HEK293T (cell line): ENCODE data around the gene LGALS14.

Experiments used
- ARNT ChIP-seq: fragments of 450-650 bp; IDR thresholded peaks from 2 replicates; pipeline ENCODE4 v1.6.1; 2017; ENCODE audit warnings: mild to moderate bottlenecking
- FOXM1 ChIP-seq: fragments of 450-650 bp; IDR thresholded peaks from 2 replicates; pipeline ENCODE4 v1.6.1; 2017; ENCODE audit warnings: mild to moderate bottlenecking, borderline replicate concordance
- NFRKB ChIP-seq: fragments of 450-650 bp; IDR thresholded peaks from 2 replicates; pipeline ENCODE4 v1.6.1; 2016; ENCODE audit warnings: mild to moderate bottlenecking, moderate library complexity
- SP1 ChIP-seq: fragments of 450-650 bp; IDR thresholded peaks from 2 replicates; pipeline ENCODE4 v1.6.1; 2017
- SUZ12 ChIP-seq: fragments of 450-650 bp; IDR thresholded peaks from 2 replicates; pipeline ENCODE4 v1.6.1; 2016; ENCODE audit warnings: mild to moderate bottlenecking
- TARDBP ChIP-seq: fragments of 450-650 bp; IDR thresholded peaks from 2 replicates; pipeline ENCODE4 v1.6.1; 2016

- TF ChIP-seq TARDBP (no peak), NFRKB (no peak), SP1 (no peak), FOXM1 (no peak), SUZ12 (no peak), ARNT (no peak)
Measured at GRCh38 chr19:39670998-39671397, 33.3 kb upstream of the LGALS14 start.
